HEK293 (cell line): Measurements from ENCODE around the gene CCM2.

Source experiments
- SALL2 ChIP-seq: fragments of 450-650 bp; formaldehyde crosslinking; IDR thresholded peaks from 2 replicates; pipeline ENCODE4 v1.5.0; 2017; ENCODE audit warnings: missing biosample characterization, mild to moderate bottlenecking, missing genetic modification characterization, borderline replicate concordance
- TCF7L2 ChIP-seq: IDR thresholded peaks from 2 replicates; pipeline ENCODE4 v1.6.1; 2011; ENCODE audit warnings: low read depth, mild to moderate bottlenecking, inconsistent platforms, low read length, moderate library complexity, borderline replicate concordance
- ZBTB8A ChIP-seq: fragments of 450-650 bp; formaldehyde crosslinking; IDR thresholded peaks from 2 replicates; pipeline ENCODE4 v1.5.1; 2016; ENCODE audit warnings: missing biosample characterization, missing genetic modification characterization
- ZNF2 ChIP-seq: fragments of 450-650 bp; formaldehyde crosslinking; IDR thresholded peaks from 2 replicates; pipeline ENCODE4 v1.5.1; 2016; ENCODE audit warnings: missing biosample characterization, missing genetic modification characterization
- ZNF292 ChIP-seq: fragments of 450-650 bp; formaldehyde crosslinking; IDR thresholded peaks from 2 replicates; pipeline ENCODE4 v1.5.1; 2016; ENCODE audit warnings: low read depth, missing biosample characterization, missing genetic modification characterization, borderline replicate concordance
- ZNF350 ChIP-seq: fragments of 450-650 bp; formaldehyde crosslinking; IDR thresholded peaks from 2 replicates; pipeline ENCODE4 v1.5.0; 2017; ENCODE audit warnings: missing biosample characterization, mild to moderate bottlenecking, missing genetic modification characterization
- ZNF544 ChIP-seq: fragments of 450-650 bp; formaldehyde crosslinking; IDR thresholded peaks from 2 replicates; pipeline ENCODE4 v1.5.0; 2017; ENCODE audit warnings: missing biosample characterization, missing genetic modification characterization
- TF ChIP-seq, protein P1 (sequence below): fragments of 450-650 bp; formaldehyde crosslinking; IDR thresholded peaks from 2 replicates; pipeline ENCODE4 v1.5.1; 2016; ENCODE audit warnings: missing biosample characterization, missing genetic modification characterization
- TF ChIP-seq, protein P2 (sequence below): fragments of 450-650 bp; formaldehyde crosslinking; IDR thresholded peaks from 2 replicates; pipeline ENCODE4 v1.5.0; 2017; ENCODE audit warnings: missing biosample characterization, missing genetic modification characterization, borderline replicate concordance
- TF ChIP-seq, protein P3 (sequence below): fragments of 450-650 bp; formaldehyde crosslinking; IDR thresholded peaks from 2 replicates; pipeline ENCODE4 v1.5.1; 2016; ENCODE audit warnings: missing biosample characterization, missing genetic modification characterization
- TF ChIP-seq, protein P4 (sequence below): fragments of 450-650 bp; formaldehyde crosslinking; IDR thresholded peaks from 2 replicates; pipeline ENCODE4 v1.5.1; 2016; ENCODE audit warnings: missing biosample characterization, missing genetic modification characterization
- TF ChIP-seq, protein P5 (sequence below): fragments of 450-650 bp; formaldehyde crosslinking; IDR thresholded peaks from 2 replicates; pipeline ENCODE4 v1.5.1; 2016; ENCODE audit warnings: missing biosample characterization, missing genetic modification characterization
- TF ChIP-seq, protein P6 (sequence below): IDR thresholded peaks from 2 replicates; pipeline ENCODE4 v1.6.1; 2011; ENCODE audit warnings: mild to moderate bottlenecking, low read depth, low read length, borderline replicate concordance

DNA sequence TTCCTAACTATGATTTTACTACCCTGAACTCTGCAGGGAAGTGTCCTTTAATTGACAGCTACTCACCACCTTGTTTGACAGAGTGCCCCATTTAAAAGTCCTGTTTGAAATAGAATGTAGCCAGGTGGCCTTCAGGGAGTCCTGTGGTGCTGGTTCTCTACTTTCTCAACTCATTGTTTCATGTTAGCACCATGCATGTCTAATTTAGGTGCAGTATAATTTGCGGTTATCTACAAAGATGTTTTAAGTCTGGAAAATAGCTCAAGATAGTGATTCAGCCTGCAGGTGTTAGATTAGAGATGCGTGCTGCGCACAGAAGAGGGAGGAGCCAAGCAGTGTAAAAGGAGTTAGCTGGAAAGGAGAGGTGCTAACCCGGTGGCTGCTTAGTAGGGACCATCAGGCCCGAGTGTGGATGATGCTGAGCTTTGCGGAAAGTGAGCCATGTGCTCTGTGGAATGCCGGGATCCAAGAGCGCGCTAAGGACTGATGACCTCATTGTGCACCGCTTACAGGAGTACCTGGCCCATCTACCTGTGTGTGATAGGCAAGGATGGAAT is 1.2 kb downstream of the CCM2 start:
- TF ChIP-seq ZNF350 (tag by site-specific recombination) (no peak), ZNF292 (tag by site-specific recombination) (no peak), ZBTB8A (tag by site-specific recombination) (no peak), ZNF2 (tag by site-specific recombination) (0 out of 2 replicates have a peak, but pooled peaks have one; percentile 29), TCF7L2 (no peak), SALL2 (no peak), ZNF544 (tag by site-specific recombination) (no peak)
- TF ChIP-seq, protein P1, sequence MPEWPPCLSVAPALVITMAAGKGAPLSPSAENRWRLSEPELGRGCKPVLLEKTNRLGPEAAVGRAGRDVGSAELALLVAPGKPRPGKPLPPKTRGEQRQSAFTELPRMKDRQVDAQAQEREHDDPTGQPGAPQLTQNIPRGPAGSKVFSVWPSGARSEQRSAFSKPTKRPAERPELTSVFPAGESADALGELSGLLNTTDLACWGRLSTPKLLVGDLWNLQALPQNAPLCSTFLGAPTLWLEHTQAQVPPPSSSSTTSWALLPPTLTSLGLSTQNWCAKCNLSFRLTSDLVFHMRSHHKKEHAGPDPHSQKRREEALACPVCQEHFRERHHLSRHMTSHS = no peak
- TF ChIP-seq, protein P2, sequence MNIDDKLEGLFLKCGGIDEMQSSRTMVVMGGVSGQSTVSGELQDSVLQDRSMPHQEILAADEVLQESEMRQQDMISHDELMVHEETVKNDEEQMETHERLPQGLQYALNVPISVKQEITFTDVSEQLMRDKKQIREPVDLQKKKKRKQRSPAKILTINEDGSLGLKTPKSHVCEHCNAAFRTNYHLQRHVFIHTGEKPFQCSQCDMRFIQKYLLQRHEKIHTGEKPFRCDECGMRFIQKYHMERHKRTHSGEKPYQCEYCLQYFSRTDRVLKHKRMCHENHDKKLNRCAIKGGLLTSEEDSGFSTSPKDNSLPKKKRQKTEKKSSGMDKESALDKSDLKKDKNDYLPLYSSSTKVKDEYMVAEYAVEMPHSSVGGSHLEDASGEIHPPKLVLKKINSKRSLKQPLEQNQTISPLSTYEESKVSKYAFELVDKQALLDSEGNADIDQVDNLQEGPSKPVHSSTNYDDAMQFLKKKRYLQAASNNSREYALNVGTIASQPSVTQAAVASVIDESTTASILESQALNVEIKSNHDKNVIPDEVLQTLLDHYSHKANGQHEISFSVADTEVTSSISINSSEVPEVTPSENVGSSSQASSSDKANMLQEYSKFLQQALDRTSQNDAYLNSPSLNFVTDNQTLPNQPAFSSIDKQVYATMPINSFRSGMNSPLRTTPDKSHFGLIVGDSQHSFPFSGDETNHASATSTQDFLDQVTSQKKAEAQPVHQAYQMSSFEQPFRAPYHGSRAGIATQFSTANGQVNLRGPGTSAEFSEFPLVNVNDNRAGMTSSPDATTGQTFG = no peak
- TF ChIP-seq, protein P3, sequence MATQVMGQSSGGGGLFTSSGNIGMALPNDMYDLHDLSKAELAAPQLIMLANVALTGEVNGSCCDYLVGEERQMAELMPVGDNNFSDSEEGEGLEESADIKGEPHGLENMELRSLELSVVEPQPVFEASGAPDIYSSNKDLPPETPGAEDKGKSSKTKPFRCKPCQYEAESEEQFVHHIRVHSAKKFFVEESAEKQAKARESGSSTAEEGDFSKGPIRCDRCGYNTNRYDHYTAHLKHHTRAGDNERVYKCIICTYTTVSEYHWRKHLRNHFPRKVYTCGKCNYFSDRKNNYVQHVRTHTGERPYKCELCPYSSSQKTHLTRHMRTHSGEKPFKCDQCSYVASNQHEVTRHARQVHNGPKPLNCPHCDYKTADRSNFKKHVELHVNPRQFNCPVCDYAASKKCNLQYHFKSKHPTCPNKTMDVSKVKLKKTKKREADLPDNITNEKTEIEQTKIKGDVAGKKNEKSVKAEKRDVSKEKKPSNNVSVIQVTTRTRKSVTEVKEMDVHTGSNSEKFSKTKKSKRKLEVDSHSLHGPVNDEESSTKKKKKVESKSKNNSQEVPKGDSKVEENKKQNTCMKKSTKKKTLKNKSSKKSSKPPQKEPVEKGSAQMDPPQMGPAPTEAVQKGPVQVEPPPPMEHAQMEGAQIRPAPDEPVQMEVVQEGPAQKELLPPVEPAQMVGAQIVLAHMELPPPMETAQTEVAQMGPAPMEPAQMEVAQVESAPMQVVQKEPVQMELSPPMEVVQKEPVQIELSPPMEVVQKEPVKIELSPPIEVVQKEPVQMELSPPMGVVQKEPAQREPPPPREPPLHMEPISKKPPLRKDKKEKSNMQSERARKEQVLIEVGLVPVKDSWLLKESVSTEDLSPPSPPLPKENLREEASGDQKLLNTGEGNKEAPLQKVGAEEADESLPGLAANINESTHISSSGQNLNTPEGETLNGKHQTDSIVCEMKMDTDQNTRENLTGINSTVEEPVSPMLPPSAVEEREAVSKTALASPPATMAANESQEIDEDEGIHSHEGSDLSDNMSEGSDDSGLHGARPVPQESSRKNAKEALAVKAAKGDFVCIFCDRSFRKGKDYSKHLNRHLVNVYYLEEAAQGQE (tag by site-specific recombination) = no peak
- TF ChIP-seq, protein P4, sequence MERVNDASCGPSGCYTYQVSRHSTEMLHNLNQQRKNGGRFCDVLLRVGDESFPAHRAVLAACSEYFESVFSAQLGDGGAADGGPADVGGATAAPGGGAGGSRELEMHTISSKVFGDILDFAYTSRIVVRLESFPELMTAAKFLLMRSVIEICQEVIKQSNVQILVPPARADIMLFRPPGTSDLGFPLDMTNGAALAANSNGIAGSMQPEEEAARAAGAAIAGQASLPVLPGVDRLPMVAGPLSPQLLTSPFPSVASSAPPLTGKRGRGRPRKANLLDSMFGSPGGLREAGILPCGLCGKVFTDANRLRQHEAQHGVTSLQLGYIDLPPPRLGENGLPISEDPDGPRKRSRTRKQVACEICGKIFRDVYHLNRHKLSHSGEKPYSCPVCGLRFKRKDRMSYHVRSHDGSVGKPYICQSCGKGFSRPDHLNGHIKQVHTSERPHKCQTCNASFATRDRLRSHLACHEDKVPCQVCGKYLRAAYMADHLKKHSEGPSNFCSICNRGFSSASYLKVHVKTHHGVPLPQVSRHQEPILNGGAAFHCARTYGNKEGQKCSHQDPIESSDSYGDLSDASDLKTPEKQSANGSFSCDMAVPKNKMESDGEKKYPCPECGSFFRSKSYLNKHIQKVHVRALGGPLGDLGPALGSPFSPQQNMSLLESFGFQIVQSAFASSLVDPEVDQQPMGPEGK (tag by site-specific recombination) = peak; percentile 36; the same call in 1 of the 2 replicates
- TF ChIP-seq, protein P5, sequence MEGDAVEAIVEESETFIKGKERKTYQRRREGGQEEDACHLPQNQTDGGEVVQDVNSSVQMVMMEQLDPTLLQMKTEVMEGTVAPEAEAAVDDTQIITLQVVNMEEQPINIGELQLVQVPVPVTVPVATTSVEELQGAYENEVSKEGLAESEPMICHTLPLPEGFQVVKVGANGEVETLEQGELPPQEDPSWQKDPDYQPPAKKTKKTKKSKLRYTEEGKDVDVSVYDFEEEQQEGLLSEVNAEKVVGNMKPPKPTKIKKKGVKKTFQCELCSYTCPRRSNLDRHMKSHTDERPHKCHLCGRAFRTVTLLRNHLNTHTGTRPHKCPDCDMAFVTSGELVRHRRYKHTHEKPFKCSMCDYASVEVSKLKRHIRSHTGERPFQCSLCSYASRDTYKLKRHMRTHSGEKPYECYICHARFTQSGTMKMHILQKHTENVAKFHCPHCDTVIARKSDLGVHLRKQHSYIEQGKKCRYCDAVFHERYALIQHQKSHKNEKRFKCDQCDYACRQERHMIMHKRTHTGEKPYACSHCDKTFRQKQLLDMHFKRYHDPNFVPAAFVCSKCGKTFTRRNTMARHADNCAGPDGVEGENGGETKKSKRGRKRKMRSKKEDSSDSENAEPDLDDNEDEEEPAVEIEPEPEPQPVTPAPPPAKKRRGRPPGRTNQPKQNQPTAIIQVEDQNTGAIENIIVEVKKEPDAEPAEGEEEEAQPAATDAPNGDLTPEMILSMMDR (tag by site-specific recombination) = no peak
- TF ChIP-seq, protein P6, sequence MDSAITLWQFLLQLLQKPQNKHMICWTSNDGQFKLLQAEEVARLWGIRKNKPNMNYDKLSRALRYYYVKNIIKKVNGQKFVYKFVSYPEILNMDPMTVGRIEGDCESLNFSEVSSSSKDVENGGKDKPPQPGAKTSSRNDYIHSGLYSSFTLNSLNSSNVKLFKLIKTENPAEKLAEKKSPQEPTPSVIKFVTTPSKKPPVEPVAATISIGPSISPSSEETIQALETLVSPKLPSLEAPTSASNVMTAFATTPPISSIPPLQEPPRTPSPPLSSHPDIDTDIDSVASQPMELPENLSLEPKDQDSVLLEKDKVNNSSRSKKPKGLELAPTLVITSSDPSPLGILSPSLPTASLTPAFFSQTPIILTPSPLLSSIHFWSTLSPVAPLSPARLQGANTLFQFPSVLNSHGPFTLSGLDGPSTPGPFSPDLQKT = no peak
